A549 (cell line): ENCODE data around the gene PDSS2. TPM values are rescaled to one million over a fixed set of nuclear protein-coding genes. Genes with fewer than 3 reads are reported as not detected.

Experiments
- ATAC-seq, 2 experiments: fragments of 200-7000 bp in 1 of 2; fragments of >200 bp in 1 of 2; cut with Nextera tagmentation in 1 of 2; cut with Tn5 transposase in 1 of 2; 3 replicates each; pipeline versions ENCODE4 v1.8.0 to v1.9.1; 2018 to 2020; ENCODE audit warnings: mild to moderate bottlenecking in 1 of 2, moderate library complexity in 1 of 2
- CTCF ChIA-PET: fragments of 300-600 bp; sonication (Branson Sonifier 250); formaldehyde crosslinking; extraction: SDS; loops from one replicate; lab custom pipeline; 2021; ENCODE audit warnings: antibody characterized with exemption, inconsistent platforms; lab: Yijun Ruan, JAX
- POLR2A ChIA-PET: fragments of 350-600 bp; formaldehyde crosslinking; extraction: SDS; loops from one replicate; lab custom pipeline; 2021; ENCODE audit warnings: antibody characterized with exemption, inconsistent platforms; lab: Yijun Ruan, JAX
- DNase-seq, 2 experiments: peaks; one replicate each; pipeline versions ENCODE4 v3.0.0 to v3.0.0-alpha.2; 2011 to 2016; ENCODE audit warnings: low read depth in 1 of 2, low spot score in 1 of 2
- FAIRE-seq: peaks from 2 replicates; lab custom pipeline; 2011; peaks lifted over from hg19 to GRCh38; lab: Jason Lieb, UNC
- H3K27ac ChIP-seq, 2 experiments: fragments of >200 bp; sonication (Bioruptor Twin); formaldehyde crosslinking; 3 replicates each; pipeline ENCODE4 v1.5.1; 2016 to 2017
- H3K4me1 ChIP-seq: fragments of >200 bp; sonication (Bioruptor Twin); formaldehyde crosslinking; 3 replicates; pipeline ENCODE4 v1.6.1; 2016
- H3K4me2 ChIP-seq: fragments of >200 bp; sonication (Bioruptor Twin); formaldehyde crosslinking; 3 replicates; pipeline ENCODE4 v1.6.1; 2016
- H3K4me3 ChIP-seq: fragments of >200 bp; sonication (Bioruptor Twin); formaldehyde crosslinking; 3 replicates; pipeline ENCODE4 v1.5.1; 2016
- H3K9me3 ChIP-seq: fragments of >200 bp; sonication (Bioruptor Twin); formaldehyde crosslinking; 3 replicates; pipeline ENCODE4 v1.6.1; 2016
- BHLHE40 ChIP-seq: IDR thresholded peaks from 2 replicates; pipeline ENCODE4 v1.6.1; 2012; ENCODE audit warnings: low read depth, low read length, inconsistent platforms
- CBX8 ChIP-seq: fragments of 200-600 bp; sonication (generic); IDR thresholded peaks from 2 replicates; pipeline ENCODE4 v1.6.1; 2016
- CHD2 ChIP-seq: fragments of 150-350 bp; IDR thresholded peaks from 2 replicates; pipeline ENCODE4 v1.6.1; 2014; ENCODE audit warnings: low read length; ENCODE audit not compliant: partially characterized antibody
- EHF ChIP-seq: fragments of 250-450 bp; sonication (Bioruptor Pico); IDR thresholded peaks from 2 replicates; pipeline ENCODE4 v1.5.0; 2020; ENCODE audit warnings: mild to moderate bottlenecking
- EP300 ChIP-seq, 2 experiments: fragments of >200 bp; sonication (Bioruptor Twin); formaldehyde crosslinking; IDR thresholded peaks; 2 replicates in 1 of 2; 3 replicates in 1 of 2; pipeline ENCODE4 v1.6.1; 2016 to 2017
- ESRRA ChIP-seq: fragments of 150-350 bp; IDR thresholded peaks from 2 replicates; pipeline ENCODE4 v1.6.1; 2014; ENCODE audit warnings: mild to moderate bottlenecking, low read length, borderline replicate concordance
- FOSL2 ChIP-seq, 2 experiments: fragments of 450-650 bp in 1 of 2; fragments of >200 bp in 1 of 2; sonication (Bioruptor Twin) in 1 of 2; formaldehyde crosslinking; IDR thresholded peaks; 2 replicates each; pipeline versions ENCODE4 v1.5.0 to v1.6.1; 2016 to 2020; ENCODE audit warnings: mild to moderate bottlenecking in 1 of 2, moderate library complexity in 1 of 2
- FOXS1 ChIP-seq: fragments of 250-450 bp; sonication (Bioruptor Pico); IDR thresholded peaks from 2 replicates; pipeline ENCODE4 v1.5.0; 2020; ENCODE audit warnings: mild to moderate bottlenecking, moderate library complexity
- GATA3 ChIP-seq: IDR thresholded peaks from 2 replicates; pipeline ENCODE4 v1.6.1; 2012; ENCODE audit warnings: borderline replicate concordance
- HOXB5 ChIP-seq: fragments of 250-450 bp; sonication (Bioruptor Pico); IDR thresholded peaks from 2 replicates; pipeline ENCODE4 v1.5.0; 2020; ENCODE audit warnings: mild to moderate bottlenecking, moderate library complexity
- JUN ChIP-seq, 2 experiments: fragments of >200 bp; sonication (Bioruptor Twin); formaldehyde crosslinking; IDR thresholded peaks; 2 replicates in 1 of 2; 3 replicates in 1 of 2; pipeline ENCODE4 v1.6.1; 2016 to 2017
- JUNB ChIP-seq: fragments of >200 bp; sonication (Bioruptor Twin); formaldehyde crosslinking; IDR thresholded peaks from 2 replicates; pipeline ENCODE4 v1.6.1; 2016
- MAFK ChIP-seq: fragments of 450-650 bp; IDR thresholded peaks from 2 replicates; pipeline ENCODE4 v1.6.1; 2014; ENCODE audit not compliant: partially characterized antibody
- MYC ChIP-seq: IDR thresholded peaks from 2 replicates; pipeline ENCODE4 v1.6.1; 2012; ENCODE audit warnings: mild to moderate bottlenecking, inconsistent platforms, low read length, improper control_type of control experiment, borderline replicate concordance
- NPAS2 ChIP-seq: fragments of 250-450 bp; sonication (Bioruptor Pico); IDR thresholded peaks from 2 replicates; pipeline ENCODE4 v1.8.0; 2022; ENCODE audit warnings: mild to moderate bottlenecking, moderate library complexity, borderline replicate concordance
- PHF8 ChIP-seq: fragments of 200-600 bp; sonication (generic); IDR thresholded peaks from 2 replicates; pipeline ENCODE4 v1.6.1; 2016; ENCODE audit warnings: low read depth, mild to moderate bottlenecking, antibody characterized with exemption, moderate library complexity, borderline replicate concordance
- POLR2A ChIP-seq: IDR thresholded peaks from 2 replicates; pipeline ENCODE4 v1.6.1; 2012; ENCODE audit warnings: mild to moderate bottlenecking, low read length
- POLR2AphosphoS2 ChIP-seq: conservative IDR thresholded peaks from 2 replicates; pipeline ENCODE4 v1.6.1; 2012; ENCODE audit warnings: low read length, improper control_type of control experiment, inconsistent platforms
- RCOR1 ChIP-seq: fragments of 150-350 bp; IDR thresholded peaks from 2 replicates; pipeline ENCODE4 v1.6.1; 2014; ENCODE audit warnings: antibody characterized with exemption, low read length, low read depth
- RNF2 ChIP-seq: fragments of 200-600 bp; sonication (generic); IDR thresholded peaks from 2 replicates; pipeline ENCODE4 v1.6.1; 2016; ENCODE audit warnings: low read depth, mild to moderate bottlenecking, antibody characterized with exemption, moderate library complexity, borderline replicate concordance
- SMC3 ChIP-seq: fragments of >200 bp; sonication (Bioruptor Twin); formaldehyde crosslinking; IDR thresholded peaks from 3 replicates; pipeline ENCODE4 v1.6.1; 2018; ENCODE audit warnings: inconsistent platforms
- ZFP36 ChIP-seq: fragments of 450-650 bp; IDR thresholded peaks from 2 replicates; pipeline ENCODE4 v1.6.1; 2014; ENCODE audit warnings: borderline replicate concordance; ENCODE audit not compliant: partially characterized antibody
- ZNF302 ChIP-seq: fragments of 250-450 bp; sonication (Bioruptor Pico); IDR thresholded peaks from 2 replicates; pipeline ENCODE4 v1.9.0; 2021; ENCODE audit warnings: inconsistent platforms, mild to moderate bottlenecking, moderate library complexity
- ZSCAN20 ChIP-seq: fragments of 250-450 bp; sonication (Bioruptor Pico); IDR thresholded peaks from 2 replicates; pipeline ENCODE4 v1.8.0; 2022; ENCODE audit warnings: mild to moderate bottlenecking, moderate library complexity
- WGBS: methylation state at CpG from one replicate; pipeline ENCODE4 v1.1.6; 2017; ENCODE audit errors: missing lambda C conversion rate; 5-methylcytosine and 5-hydroxymethylcytosine counted together
- polyA plus RNA-seq, 4 experiments: library from polyadenylated mRNA; depleted of rRNA in 3 of 4; stranded (reverse); fragments of >200 nt; fragmentation: RNase III in 1 of 4; extraction: RNeasy Plus Mini Kit Qiagen cat#74134 plus additional on column Dnase treatment in 1 of 4; gene quantifications; 2 replicates in 3 of 4; 3 replicates in 1 of 4; pipeline ENCODE4 v1.2.3, GENCODE V29; 2011 to 2017
- TF ChIP-seq, protein P1 (sequence below): fragments of 200-600 bp; sonication (generic); IDR thresholded peaks from 2 replicates; pipeline ENCODE4 v1.6.1; 2016; ENCODE audit warnings: antibody characterized with exemption, mild to moderate bottlenecking, moderate library complexity
- TF ChIP-seq, protein P2 (sequence below): fragments of >200 bp; sonication (Bioruptor Twin); formaldehyde crosslinking; IDR thresholded peaks from 3 replicates; pipeline ENCODE4 v1.6.1; 2016
- TF ChIP-seq, protein P3 (sequence below): IDR thresholded peaks from 2 replicates; pipeline ENCODE4 v1.6.1; 2012; ENCODE audit warnings: low read depth, borderline replicate concordance
- TF ChIP-seq, protein P4 (sequence below): fragments of 150-350 bp; IDR thresholded peaks from 2 replicates; pipeline ENCODE4 v1.6.1; 2014; ENCODE audit warnings: low read depth, mild to moderate bottlenecking, low read length
- TF ChIP-seq, protein P5 (sequence below): fragments of 250-450 bp; sonication (Bioruptor Pico); IDR thresholded peaks from 2 replicates; pipeline ENCODE4 v1.5.0; 2020; ENCODE audit warnings: low read depth, mild to moderate bottlenecking, moderate library complexity

The PDSS2 gene
- polyA plus RNA-seq, 2 of the 4 experiments (the other 2 are of a cell fraction), result 7.2 to 17.3 TPM

DNA sequence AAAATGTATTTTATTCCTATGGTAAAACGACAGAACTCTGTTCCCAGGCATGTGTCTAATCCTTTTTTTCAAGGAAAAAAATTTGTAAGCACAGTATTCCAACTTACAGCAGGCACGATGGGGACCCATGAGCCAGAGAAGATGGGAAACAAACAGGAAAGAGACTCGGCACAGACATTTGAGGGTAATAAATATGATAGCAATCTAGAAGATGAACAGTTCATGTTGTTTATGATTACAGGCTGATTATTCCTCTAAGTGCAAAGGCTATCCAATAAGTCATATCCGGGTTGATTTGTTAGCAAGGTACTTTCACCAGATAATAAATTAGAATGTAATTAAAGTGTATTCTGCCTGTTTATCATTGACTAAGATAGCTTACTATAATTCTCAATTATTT is 43.2 kb downstream of the PDSS2 start (continued):
- TF ChIP-seq GATA3 (no peak), ESRRA (no peak)
- TF ChIP-seq, protein P1, sequence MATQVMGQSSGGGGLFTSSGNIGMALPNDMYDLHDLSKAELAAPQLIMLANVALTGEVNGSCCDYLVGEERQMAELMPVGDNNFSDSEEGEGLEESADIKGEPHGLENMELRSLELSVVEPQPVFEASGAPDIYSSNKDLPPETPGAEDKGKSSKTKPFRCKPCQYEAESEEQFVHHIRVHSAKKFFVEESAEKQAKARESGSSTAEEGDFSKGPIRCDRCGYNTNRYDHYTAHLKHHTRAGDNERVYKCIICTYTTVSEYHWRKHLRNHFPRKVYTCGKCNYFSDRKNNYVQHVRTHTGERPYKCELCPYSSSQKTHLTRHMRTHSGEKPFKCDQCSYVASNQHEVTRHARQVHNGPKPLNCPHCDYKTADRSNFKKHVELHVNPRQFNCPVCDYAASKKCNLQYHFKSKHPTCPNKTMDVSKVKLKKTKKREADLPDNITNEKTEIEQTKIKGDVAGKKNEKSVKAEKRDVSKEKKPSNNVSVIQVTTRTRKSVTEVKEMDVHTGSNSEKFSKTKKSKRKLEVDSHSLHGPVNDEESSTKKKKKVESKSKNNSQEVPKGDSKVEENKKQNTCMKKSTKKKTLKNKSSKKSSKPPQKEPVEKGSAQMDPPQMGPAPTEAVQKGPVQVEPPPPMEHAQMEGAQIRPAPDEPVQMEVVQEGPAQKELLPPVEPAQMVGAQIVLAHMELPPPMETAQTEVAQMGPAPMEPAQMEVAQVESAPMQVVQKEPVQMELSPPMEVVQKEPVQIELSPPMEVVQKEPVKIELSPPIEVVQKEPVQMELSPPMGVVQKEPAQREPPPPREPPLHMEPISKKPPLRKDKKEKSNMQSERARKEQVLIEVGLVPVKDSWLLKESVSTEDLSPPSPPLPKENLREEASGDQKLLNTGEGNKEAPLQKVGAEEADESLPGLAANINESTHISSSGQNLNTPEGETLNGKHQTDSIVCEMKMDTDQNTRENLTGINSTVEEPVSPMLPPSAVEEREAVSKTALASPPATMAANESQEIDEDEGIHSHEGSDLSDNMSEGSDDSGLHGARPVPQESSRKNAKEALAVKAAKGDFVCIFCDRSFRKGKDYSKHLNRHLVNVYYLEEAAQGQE, result no peak

DNA sequence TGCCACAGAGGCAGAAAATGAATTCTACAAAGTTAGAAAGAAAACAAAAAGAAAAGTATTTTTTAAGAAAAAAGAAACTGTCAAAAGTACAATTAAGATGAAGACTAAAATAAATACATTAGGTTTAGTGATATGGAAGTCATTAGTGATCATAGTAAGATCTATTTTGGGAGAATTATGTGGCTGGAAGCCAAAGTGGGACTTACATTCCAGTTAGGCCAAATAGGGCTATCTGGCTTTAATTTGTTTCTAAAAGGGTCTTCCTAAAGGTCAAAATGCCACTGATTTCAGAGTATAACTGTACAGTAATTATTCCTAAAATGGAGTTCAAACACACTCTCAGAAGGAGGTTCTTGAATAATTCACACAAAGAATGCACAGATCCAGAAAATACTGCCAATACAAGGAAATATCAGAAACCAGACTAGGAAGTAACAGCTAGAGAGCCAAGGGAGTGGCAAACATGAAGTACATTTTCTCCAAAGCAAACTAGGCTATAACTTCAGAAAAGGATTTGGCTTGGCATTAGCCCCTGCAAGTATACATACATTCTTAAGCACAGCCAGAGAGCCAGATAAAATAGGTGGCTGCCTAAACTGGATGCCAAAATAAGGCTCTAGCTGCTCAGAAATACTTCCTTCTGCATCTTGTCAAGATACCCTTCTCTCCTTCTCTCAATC is 45.3 kb downstream of the PDSS2 start:
- no peak for FAIRE-seq
- no peak overlapping the region for H3K27ac ChIP-seq
- DNase-seq, result no peak
- no peaks in the 10 kb centered on the region for H3K9me3 ChIP-seq
- ATAC-seq, result no peak
- H3K4me1 ChIP-seq, result no peaks in the 10 kb centered on the region
- TF ChIP-seq NPAS2 (CRISPR knock-in tag) (no peak), MYC (no peak), EP300 (IDR thresholded peaks at IDR 0.05) (no peak), EHF (CRISPR knock-in tag) (no peak), GATA3 (no peak), CHD2 (no peak), HOXB5 (CRISPR knock-in tag) (no peak), SMC3 (no peak), BHLHE40 (no peak), ZSCAN20 (CRISPR knock-in tag) (no peak), RNF2 (no peak), PHF8 (no peak), ZFP36 (no peak), CBX8 (no peak), POLR2AphosphoS2 (no peak)
- TF ChIP-seq, protein P2, sequence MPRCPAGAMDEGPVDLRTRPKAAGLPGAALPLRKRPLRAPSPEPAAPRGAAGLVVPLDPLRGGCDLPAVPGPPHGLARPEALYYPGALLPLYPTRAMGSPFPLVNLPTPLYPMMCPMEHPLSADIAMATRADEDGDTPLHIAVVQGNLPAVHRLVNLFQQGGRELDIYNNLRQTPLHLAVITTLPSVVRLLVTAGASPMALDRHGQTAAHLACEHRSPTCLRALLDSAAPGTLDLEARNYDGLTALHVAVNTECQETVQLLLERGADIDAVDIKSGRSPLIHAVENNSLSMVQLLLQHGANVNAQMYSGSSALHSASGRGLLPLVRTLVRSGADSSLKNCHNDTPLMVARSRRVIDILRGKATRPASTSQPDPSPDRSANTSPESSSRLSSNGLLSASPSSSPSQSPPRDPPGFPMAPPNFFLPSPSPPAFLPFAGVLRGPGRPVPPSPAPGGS, result no peak
- TF ChIP-seq, protein P3, sequence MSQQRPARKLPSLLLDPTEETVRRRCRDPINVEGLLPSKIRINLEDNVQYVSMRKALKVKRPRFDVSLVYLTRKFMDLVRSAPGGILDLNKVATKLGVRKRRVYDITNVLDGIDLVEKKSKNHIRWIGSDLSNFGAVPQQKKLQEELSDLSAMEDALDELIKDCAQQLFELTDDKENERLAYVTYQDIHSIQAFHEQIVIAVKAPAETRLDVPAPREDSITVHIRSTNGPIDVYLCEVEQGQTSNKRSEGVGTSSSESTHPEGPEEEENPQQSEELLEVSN, result no peak
- ChIA-PET POLR2A (no interaction called here), CTCF (no interaction called here)
- H3K4me2 ChIP-seq, result no peak overlapping the region
- no peak overlapping the region for H3K4me3 ChIP-seq

DNA sequence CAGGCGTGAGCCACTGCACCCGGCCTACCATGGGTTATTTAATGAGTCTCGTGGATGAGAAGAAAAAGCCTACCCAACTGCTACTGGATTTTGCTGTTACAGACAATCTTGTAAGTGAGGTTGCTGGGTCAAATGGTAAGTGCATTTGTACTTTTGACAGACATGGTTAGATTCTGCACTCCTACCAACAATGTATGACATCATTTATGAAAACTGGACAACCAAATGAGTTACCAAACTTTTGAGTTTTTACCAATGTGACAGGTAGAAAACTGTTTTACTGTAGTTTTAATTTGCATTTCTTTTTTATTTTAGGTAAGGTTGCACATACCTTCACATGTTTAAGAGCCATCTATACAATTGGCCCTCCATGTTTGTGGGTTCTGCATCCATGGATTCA is 48.2 kb downstream of the PDSS2 start:
- Histone ChIP-seq H3K4me2 (no peak overlapping the region), H3K27ac (no peak overlapping the region), H3K9me3 (no peaks in the 10 kb centered on the region), H3K4me1 (no peaks in the 10 kb centered on the region), H3K4me3 (no peak overlapping the region)
- ChIA-PET CTCF (no interaction called here), POLR2A (no interaction called here)
- ATAC-seq (no peak), FAIRE-seq (no peak), DNase-seq (no peak)
- WGBS, result 93% methylated on average over 3 of the region's 3 CpGs
- TF ChIP-seq ZNF302 (CRISPR knock-in tag) (no peak), RCOR1 (no peak), JUNB (no peak), FOXS1 (no peak), JUN (IDR thresholded peaks at IDR 0.05) (no peak), POLR2A (no peak), FOSL2 (IDR thresholded peaks at IDR 0.05) (no peak), FOSL2 (CRISPR knock-in tag; IDR thresholded peaks at IDR 0.05) (no peak), POLR2AphosphoS2 (no peak), CHD2 (no peak), MAFK (no peak)
- TF ChIP-seq, protein P4, sequence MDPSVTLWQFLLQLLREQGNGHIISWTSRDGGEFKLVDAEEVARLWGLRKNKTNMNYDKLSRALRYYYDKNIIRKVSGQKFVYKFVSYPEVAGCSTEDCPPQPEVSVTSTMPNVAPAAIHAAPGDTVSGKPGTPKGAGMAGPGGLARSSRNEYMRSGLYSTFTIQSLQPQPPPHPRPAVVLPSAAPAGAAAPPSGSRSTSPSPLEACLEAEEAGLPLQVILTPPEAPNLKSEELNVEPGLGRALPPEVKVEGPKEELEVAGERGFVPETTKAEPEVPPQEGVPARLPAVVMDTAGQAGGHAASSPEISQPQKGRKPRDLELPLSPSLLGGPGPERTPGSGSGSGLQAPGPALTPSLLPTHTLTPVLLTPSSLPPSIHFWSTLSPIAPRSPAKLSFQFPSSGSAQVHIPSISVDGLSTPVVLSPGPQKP, result no peak
- TF ChIP-seq, protein P5, sequence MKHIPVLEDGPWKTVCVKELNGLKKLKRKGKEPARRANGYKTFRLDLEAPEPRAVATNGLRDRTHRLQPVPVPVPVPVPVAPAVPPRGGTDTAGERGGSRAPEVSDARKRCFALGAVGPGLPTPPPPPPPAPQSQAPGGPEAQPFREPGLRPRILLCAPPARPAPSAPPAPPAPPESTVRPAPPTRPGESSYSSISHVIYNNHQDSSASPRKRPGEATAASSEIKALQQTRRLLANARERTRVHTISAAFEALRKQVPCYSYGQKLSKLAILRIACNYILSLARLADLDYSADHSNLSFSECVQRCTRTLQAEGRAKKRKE (CRISPR knock-in tag), result no peak
- TF ChIP-seq, protein P3, result no peak
